Calu3 (cell line): Measurements from ENCODE around the gene GPR107. TPM values are rescaled to one million over a fixed set of nuclear protein-coding genes. Genes with fewer than 3 reads are reported as not detected.

Source experiments
- BruUV-seq: library from RNA; stranded (reverse); fragments of 400-500 nt; replicated peaks from 2 replicates; lab custom pipeline; 2021; lab: Mats Ljungman, UMichigan
- CTCF ChIA-PET: fragments of 300-600 bp; sonication (Branson Sonifier 250); formaldehyde crosslinking; loops from one replicate; lab custom pipeline; 2022; ENCODE audit warnings: antibody characterized with exemption; lab: Charles Lee
- DNase-seq: peaks from one replicate; pipeline ENCODE4 v3.0.0; 2022
- H3K27ac Mint-ChIP-seq: one replicate; pipeline ENCODE4 v1.8.0; 2022; ENCODE audit warnings: mixed read lengths; ENCODE audit not compliant: unreplicated experiment
- H3K27me3 Mint-ChIP-seq: one replicate; pipeline ENCODE4 v1.8.0; 2022; ENCODE audit warnings: mixed read lengths; ENCODE audit not compliant: unreplicated experiment
- H3K36me3 Mint-ChIP-seq: one replicate; pipeline ENCODE4 v1.8.0; 2022; ENCODE audit warnings: mild to moderate bottlenecking, moderate library complexity, mixed read lengths; ENCODE audit not compliant: insufficient read depth, unreplicated experiment
- H3K4me1 Mint-ChIP-seq: one replicate; pipeline ENCODE4 v1.8.0; 2022; ENCODE audit warnings: mild to moderate bottlenecking, low read depth, mixed read lengths; ENCODE audit not compliant: unreplicated experiment
- H3K4me3 Mint-ChIP-seq: one replicate; pipeline ENCODE4 v1.8.0; 2022; ENCODE audit warnings: mild to moderate bottlenecking, low read depth, moderate library complexity, mixed read lengths; ENCODE audit not compliant: unreplicated experiment
- H3K9me3 Mint-ChIP-seq: one replicate; pipeline ENCODE4 v1.8.0; 2022; ENCODE audit warnings: low read depth, mixed read lengths; ENCODE audit not compliant: unreplicated experiment
- CTCF ChIP-seq: fragments of 200-600 bp; IDR thresholded peaks from one replicate; pipeline ENCODE4 v1.8.0; 2022; ENCODE audit warnings: antibody characterized with exemption; ENCODE audit not compliant: unreplicated experiment
- intact Hi-C: fragments of 100-400 bp; cut with micrococcal nuclease; formaldehyde crosslinking; loops from one replicate; pipeline ENCODE4 v1.10.0; 2022; ENCODE audit not compliant: unreplicated experiment
- total RNA-seq: library from RNA; stranded (reverse); gene quantifications from 2 replicates; pipeline ENCODE4 v1.2.3, GENCODE V29; 2022

The GPR107 gene
- total RNA-seq, 1 experiment from 2014 or later: 43.4 TPM

- Mint-ChIP-seq H3K27me3 (no peaks in the 10 kb centered on the region), H3K4me3 (no peak overlapping the region), H3K9me3 (no peaks in the 10 kb centered on the region), H3K27ac (no peak overlapping the region), H3K36me3 (no peaks in the 10 kb centered on the region), H3K4me1 (no peaks in the 10 kb centered on the region)
- no TSS peak for BruUV-seq
- intact Hi-C loops: no loop called here
- no peak for TF ChIP-seq CTCF
- DNase-seq: no peak
- CTCF ChIA-PET: interaction anchor here (0.7 kb wide), 1 partner anchor 73 kb away, joined by 4 read pairs; no protein-coding TSS in a partner anchor
Observed at GRCh38 chr9:130112538-130113151, 58.9 kb downstream of the GPR107 start.

GRCh38 chr9:130114741-130115140, 61.0 kb downstream of the GPR107 start:
- H3K27ac Mint-ChIP-seq: no peak overlapping the region
- H3K9me3 Mint-ChIP-seq: no peaks in the 10 kb centered on the region
- CTCF ChIA-PET: no interaction called here
- no peaks in the 10 kb centered on the region for H3K27me3 Mint-ChIP-seq
- no peak overlapping the region for H3K4me3 Mint-ChIP-seq
- intact Hi-C loops: no loop called here
- BruUV-seq: no TSS peak
- no peaks in the 10 kb centered on the region for H3K4me1 Mint-ChIP-seq
- no peak for TF ChIP-seq CTCF
- H3K36me3 Mint-ChIP-seq: no peaks in the 10 kb centered on the region
- DNase-seq: no peak

- Mint-ChIP-seq H3K36me3 (no peaks in the 10 kb centered on the region), H3K4me3 (no peak overlapping the region), H3K9me3 (no peaks in the 10 kb centered on the region), H3K27ac (no peak overlapping the region), H3K4me1 (no peaks in the 10 kb centered on the region), H3K27me3 (no peaks in the 10 kb centered on the region)
- no peak for TF ChIP-seq CTCF
- CTCF ChIA-PET: no interaction called here
- BruUV-seq: no TSS peak
- intact Hi-C loops: no loop called here
- no peak for DNase-seq
Observed at GRCh38 chr9:130116346-130116745, 62.6 kb downstream of the GPR107 start.

GRCh38 chr9:130117376-130117775, 63.7 kb downstream of the GPR107 start:
- H3K27me3 Mint-ChIP-seq: no peaks in the 10 kb centered on the region
- no peak overlapping the region for H3K27ac Mint-ChIP-seq
- H3K9me3 Mint-ChIP-seq: no peaks in the 10 kb centered on the region
- no peaks in the 10 kb centered on the region for H3K4me1 Mint-ChIP-seq
- no peak for TF ChIP-seq CTCF
- no peak for DNase-seq
- H3K36me3 Mint-ChIP-seq: no peaks in the 10 kb centered on the region
- CTCF ChIA-PET: no interaction called here
- BruUV-seq: no TSS peak
- no peak overlapping the region for H3K4me3 Mint-ChIP-seq
- intact Hi-C loops: no loop called here
